ENCODE results near the gene SF3B6.

DNA sequence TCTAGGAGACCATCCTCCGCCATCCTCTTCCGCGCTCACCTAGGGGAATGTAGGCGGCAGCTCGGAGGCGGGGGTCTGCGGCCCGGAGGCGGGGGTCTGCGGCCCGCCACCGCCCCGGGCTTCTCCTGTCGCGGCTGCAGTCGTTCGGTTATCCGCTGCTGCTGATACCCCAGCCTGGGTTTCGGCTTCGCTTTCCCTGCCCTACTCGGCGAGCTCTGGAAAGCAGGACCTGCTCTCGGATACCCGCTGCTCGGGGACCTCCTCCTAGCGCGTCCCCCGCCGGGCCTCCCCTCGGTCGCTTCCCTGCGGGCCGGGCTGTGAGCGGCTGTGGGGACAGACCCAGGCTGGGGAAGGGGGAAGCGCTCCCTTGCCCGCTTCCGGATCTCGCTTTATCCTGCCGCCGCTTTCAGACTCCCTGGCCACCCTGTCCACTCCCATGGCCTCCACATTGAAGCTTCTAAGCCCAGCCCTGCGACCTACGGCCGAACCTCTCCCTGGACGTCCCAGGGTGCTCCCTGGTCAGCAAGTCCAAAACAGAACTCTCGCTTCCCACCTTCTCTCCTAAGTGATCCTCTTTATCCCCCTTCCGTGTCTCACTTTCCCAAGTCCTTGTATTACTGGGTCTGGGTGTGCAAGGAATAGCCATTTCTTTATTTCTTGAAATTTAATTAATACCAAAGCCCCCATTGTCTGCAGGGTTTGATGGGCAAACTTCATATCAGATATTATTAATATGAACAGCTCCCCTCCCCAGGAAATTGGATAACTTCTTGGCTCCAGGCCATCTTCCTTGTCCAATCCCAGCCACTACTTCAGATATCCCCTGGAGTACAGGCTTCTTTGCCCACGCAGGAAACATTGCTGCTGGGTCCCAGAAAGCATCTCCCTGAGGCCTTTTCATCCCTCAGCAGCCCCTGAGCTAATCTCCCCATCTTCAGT, 25.8 kb downstream of the SF3B6 start:
- TF ChIP-seq POLR2AphosphoS5 (IDR thresholded peaks at IDR 0.05), result no peak
- TF ChIP-seq, protein P1, sequence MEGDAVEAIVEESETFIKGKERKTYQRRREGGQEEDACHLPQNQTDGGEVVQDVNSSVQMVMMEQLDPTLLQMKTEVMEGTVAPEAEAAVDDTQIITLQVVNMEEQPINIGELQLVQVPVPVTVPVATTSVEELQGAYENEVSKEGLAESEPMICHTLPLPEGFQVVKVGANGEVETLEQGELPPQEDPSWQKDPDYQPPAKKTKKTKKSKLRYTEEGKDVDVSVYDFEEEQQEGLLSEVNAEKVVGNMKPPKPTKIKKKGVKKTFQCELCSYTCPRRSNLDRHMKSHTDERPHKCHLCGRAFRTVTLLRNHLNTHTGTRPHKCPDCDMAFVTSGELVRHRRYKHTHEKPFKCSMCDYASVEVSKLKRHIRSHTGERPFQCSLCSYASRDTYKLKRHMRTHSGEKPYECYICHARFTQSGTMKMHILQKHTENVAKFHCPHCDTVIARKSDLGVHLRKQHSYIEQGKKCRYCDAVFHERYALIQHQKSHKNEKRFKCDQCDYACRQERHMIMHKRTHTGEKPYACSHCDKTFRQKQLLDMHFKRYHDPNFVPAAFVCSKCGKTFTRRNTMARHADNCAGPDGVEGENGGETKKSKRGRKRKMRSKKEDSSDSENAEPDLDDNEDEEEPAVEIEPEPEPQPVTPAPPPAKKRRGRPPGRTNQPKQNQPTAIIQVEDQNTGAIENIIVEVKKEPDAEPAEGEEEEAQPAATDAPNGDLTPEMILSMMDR (IDR thresholded peaks at IDR 0.05), result no peak
- no peak for TF ChIP-seq POLR2A (IDR thresholded peaks at IDR 0.05)

All from breast epithelium (tissue), 3 donors.